ENCODE results near the gene RNF212B. TPM values are rescaled to one million over a fixed set of nuclear protein-coding genes. Genes with fewer than 3 reads are reported as not detected.

Gene RNF212B
- total RNA-seq, 1 donor: not detected

DNA sequence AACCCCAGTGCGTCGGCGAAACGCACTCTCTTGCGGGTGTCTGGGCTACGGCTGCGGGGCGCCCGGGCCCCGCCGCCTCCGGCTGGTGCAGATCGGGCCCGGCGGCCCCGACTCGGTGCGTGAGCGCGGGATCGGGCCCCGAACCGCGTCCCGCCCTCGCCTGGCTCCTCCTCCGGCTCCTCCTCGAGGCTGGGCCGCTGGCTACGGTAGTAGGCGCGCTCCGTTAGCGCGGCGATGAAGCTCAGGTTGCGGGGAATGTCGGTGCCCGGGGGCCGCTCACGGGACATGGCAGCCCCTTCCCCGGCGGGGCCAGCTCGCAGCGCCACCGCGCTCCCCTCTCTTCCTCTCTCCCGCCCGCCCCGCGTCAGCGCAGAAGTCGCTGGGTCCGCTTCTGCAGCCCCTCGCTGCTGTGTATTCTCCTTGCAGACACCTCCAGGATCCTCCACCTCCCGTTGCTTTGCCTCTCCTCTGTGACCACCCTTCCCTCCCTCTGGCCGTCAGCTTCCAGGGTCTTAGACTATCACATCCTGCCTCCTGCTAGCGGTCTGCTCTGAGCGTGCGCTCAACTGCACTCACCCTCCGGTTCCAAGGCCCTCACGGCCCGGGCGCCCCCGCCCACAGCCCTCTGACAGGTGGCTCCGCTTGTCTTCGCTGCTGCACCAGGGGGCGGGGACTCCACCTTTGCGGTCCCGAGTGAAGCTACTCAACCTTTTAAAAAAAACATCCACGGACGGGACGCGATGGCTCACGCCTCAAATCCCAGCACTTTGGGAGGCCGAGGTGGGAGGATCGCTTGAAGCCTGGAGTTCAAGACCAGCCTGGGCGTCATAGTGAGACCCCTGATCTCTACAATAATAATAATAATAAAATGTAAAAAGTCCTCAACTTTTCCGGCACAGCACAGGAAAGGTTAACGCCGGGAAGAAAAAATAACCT lies 64.8 kb downstream of the RNF212B start, which contains the start of gene PPP1R3E:
Gene PPP1R3E, minus strand, starts transcription at position 570 of the 936 bp plus-strand sequence. Its CDS starts 283 bp downstream, at position 287.
- H3K4me3 ChIP-seq (ENCODE audit: low read depth, low read length): peak within 1 kb of the TSS; percentile 78
- peak; percentile 34 for DNase-seq (ENCODE audit: low read depth)
- TF ChIP-seq, protein P1, sequence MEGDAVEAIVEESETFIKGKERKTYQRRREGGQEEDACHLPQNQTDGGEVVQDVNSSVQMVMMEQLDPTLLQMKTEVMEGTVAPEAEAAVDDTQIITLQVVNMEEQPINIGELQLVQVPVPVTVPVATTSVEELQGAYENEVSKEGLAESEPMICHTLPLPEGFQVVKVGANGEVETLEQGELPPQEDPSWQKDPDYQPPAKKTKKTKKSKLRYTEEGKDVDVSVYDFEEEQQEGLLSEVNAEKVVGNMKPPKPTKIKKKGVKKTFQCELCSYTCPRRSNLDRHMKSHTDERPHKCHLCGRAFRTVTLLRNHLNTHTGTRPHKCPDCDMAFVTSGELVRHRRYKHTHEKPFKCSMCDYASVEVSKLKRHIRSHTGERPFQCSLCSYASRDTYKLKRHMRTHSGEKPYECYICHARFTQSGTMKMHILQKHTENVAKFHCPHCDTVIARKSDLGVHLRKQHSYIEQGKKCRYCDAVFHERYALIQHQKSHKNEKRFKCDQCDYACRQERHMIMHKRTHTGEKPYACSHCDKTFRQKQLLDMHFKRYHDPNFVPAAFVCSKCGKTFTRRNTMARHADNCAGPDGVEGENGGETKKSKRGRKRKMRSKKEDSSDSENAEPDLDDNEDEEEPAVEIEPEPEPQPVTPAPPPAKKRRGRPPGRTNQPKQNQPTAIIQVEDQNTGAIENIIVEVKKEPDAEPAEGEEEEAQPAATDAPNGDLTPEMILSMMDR (IDR thresholded peaks at IDR 0.05; ENCODE audit: insufficient read depth, low read length): no peak

DNA sequence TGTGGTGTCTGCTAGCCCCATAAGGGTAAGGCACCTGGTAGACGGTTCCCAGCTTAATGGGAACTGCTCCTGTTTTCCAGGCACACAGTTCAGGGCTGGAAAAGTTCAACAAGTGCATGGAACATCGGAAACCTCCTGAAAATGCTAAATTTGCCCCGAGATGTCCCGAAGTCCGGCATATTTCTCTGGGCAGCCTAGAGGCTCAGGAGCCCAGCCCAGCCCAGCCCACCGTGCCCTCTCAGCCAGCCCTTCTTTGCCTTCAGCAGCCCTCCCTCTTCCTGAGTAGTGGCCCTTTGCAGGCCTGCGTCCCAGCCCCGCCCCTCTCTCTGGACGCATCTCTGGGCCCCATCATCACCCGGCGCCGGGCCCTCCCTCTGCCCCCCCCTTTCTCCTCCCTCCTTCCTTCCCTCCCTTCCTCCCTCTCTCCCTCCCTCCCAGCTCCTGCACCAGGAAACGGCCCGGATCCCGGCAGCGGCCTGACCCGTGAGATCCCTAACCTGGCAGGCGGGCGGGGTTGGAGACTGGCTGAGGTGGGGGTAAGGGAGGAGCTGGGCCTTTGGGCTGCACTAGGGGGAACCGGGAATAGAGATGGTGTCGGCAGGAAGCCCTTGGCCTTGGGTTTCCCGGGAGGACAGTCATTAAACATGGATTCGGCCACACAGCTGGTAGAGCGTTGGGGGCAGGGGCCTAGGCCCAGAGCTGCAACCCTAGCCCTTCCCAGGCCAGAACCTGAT lies 68.8 kb downstream of the RNF212B start, which contains the start of gene BCL2L2:
Gene BCL2L2, plus strand, starts transcription at position 422 of the 734 bp plus-strand sequence. CDS start 935 bp downstream, outside the sequence.
- DNase-seq (ENCODE audit: low read depth): peak; percentile 84
- peak within 1 kb of the TSS; percentile 95 for H3K4me3 ChIP-seq (ENCODE audit: low read depth, low read length)
- TF ChIP-seq, protein P1 (IDR thresholded peaks at IDR 0.05; ENCODE audit: insufficient read depth, low read length): no peak

DNA sequence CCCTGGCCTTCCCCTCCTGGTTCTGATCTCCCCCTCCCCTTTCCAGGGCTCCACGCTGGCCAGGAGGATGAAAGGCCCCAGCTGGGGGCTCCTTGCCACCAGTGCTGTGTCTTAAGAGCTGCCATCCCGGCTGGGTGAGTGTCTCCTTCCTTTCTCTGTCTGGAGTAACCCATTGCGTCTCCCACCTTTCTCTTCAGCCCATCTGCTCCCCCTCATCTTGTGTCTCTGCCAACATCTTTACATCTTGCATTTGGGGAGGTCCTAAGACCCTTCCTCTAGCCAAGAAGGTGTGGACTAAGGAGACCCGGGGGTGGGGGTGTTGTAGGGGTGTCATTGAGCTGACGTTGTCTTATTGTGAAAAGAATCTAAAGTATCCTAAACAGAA lies 69.4 kb downstream of the RNF212B start:
- TF ChIP-seq, protein P1 (IDR thresholded peaks at IDR 0.05; ENCODE audit: insufficient read depth, low read length): no peak
- peak overlapping the region; percentile 95 for H3K4me3 ChIP-seq (ENCODE audit: low read depth, low read length)

DNA sequence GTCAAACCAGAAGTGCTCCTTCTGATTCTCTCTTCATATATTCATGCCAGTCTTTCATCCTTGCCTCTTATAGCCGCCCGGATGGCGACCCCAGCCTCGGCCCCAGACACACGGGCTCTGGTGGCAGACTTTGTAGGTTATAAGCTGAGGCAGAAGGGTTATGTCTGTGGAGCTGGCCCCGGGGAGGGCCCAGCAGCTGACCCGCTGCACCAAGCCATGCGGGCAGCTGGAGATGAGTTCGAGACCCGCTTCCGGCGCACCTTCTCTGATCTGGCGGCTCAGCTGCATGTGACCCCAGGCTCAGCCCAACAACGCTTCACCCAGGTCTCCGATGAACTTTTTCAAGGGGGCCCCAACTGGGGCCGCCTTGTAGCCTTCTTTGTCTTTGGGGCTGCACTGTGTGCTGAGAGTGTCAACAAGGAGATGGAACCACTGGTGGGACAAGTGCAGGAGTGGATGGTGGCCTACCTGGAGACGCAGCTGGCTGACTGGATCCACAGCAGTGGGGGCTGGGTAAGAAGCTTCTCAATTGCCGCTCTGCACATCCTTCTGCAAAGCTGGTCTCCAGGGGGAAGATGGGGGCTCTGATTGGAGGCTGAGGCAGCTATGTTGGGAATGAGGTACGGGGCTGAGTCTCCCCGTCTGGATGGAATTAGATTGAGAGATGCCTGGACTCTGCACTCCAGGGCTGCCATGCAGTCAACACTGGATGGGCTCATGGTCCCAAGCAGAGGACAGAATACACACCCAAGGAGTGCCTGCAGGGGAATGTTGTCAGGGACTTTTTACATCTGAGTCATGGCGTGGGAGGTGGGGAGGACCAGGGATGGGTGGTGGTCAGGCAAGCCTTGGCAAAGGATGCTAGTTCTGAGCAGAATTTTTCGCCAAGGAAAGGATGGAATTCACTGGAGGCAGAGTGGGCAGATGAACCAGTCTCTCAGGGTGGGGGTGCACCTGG lies 70.2 kb downstream of the RNF212B start:
- peak overlapping the region; percentile 95 for H3K4me3 ChIP-seq (ENCODE audit: low read depth, low read length)
- peak; percentile 47 for DNase-seq (ENCODE audit: low read depth)
- TF ChIP-seq, protein P1 (IDR thresholded peaks at IDR 0.05; ENCODE audit: insufficient read depth, low read length): no peak

More for the DNA sequence above, 69.4 kb downstream of the RNF212B start:
- no peak for DNase-seq (ENCODE audit: low read depth)

DNA sequence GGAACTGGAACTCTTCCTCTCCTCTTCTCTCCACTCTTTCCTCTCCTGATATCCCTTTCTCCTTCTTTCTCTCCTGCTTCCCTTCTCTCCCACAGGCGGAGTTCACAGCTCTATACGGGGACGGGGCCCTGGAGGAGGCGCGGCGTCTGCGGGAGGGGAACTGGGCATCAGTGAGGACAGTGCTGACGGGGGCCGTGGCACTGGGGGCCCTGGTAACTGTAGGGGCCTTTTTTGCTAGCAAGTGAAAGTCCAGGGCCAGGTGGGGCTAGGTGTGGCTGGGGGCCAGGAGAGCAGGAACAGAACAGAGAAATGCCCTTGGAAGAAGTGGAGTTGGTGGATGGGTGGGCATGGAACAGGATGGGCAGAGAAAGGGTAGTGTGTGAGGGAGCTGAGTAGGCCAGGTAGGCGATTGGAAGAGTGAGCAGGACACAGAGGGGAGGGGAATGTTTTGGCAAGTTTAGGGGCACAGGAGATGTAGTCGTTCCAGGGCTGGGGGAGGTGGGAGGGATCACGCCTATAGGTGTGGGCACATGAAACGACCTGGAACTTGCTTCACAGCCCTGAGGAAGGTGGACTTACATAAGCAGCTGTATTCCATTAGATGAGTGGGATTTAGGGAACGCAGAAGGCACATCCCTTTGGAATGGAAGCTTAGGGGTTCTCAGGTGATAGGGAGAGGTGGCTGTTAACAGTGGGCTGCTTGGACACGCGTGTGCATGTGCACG lies 71.1 kb downstream of the RNF212B start:
- TF ChIP-seq, protein P1 (IDR thresholded peaks at IDR 0.05; ENCODE audit: insufficient read depth, low read length): no peak
- DNase-seq (ENCODE audit: low read depth): no peak
- H3K4me3 ChIP-seq (ENCODE audit: low read depth, low read length): peak overlapping the region; percentile 95

All from fibroblast of the aortic adventitia (primary cell).